ENCODE data around the gene ACKR4.
"Not testable (repeated sequence)": the region's sequence is repeated elsewhere in the genome, so short reads cannot be mapped to it uniquely, and the experiment has no call there.

GRCh38 chr3:132600614-132601013 lies 3.5 kb downstream of the ACKR4 start:
- not testable (repeated sequence) for TF ChIP-seq CTCF (IDR thresholded peaks at IDR 0.05; ENCODE audit: low read depth, low read length, poor library complexity, severe bottlenecking); EZH2phosphoT487 (IDR thresholded peaks at IDR 0.05; ENCODE audit: borderline replicate concordance, low read length)
